HCT116 (cell line): ENCODE data around the gene SLC8A2.

Source experiments
- CBX3 ChIP-seq: IDR thresholded peaks from 2 replicates; pipeline ENCODE4 v1.6.1; 2012; ENCODE audit warnings: low read depth
- CTCF ChIP-seq, 3 experiments: fragments of 200-600 bp in 1 of 3; sonication (generic) in 1 of 3; IDR thresholded peaks in 2 of 3; conservative IDR thresholded peaks in 1 of 3; 2 replicates each; pipeline ENCODE4 v1.5.1; 2012 to 2017; ENCODE audit warnings: low read depth in 2 of 3, low read length in 2 of 3, antibody characterized with exemption in 1 of 3, borderline replicate concordance in 1 of 3, control low read depth in 1 of 3, mild to moderate bottlenecking in 1 of 3, mixed read lengths in 1 of 3, mixed run types in 1 of 3, moderate library complexity in 1 of 3; ENCODE audit not compliant: insufficient read depth in 1 of 3
- POLR2AphosphoS5 ChIP-seq: IDR thresholded peaks from 2 replicates; pipeline ENCODE4 v1.6.1; 2011; ENCODE audit warnings: mild to moderate bottlenecking, low read depth, low read length, moderate library complexity
- REST ChIP-seq: IDR thresholded peaks from 2 replicates; pipeline ENCODE4 v1.6.1; 2012; ENCODE audit warnings: low read depth
- YY1 ChIP-seq: IDR thresholded peaks from 2 replicates; pipeline ENCODE4 v1.6.1; 2011; ENCODE audit warnings: low read length, low read depth, moderate library complexity, mild to moderate bottlenecking; ENCODE audit not compliant: insufficient replicate concordance; ENCODE audit errors: extremely low read depth

- TF ChIP-seq CTCF (IDR thresholded peaks at IDR 0.05 in 2 of 3, conservative IDR thresholded peaks at IDR 0.05 in 1 of 3; ENCODE audit: borderline replicate concordance in 1 of 3, insufficient read depth in 1 of 3, low read depth in 2 of 3, low read length in 2 of 3) = no peak
- TF ChIP-seq CBX3 = no peak
- no peak for TF ChIP-seq YY1
- no peak for TF ChIP-seq REST
- TF ChIP-seq POLR2AphosphoS5 = no peak
Measured at GRCh38 chr19:47419789-47420188, 51.9 kb downstream of the SLC8A2 start.
